GM18505 (cell line): ENCODE measurements around the gene ABLIM3.
A peak's percentile ranks its signal among the peaks of the same experiment; 100 is the strongest.

Source experiments
- ATAC-seq: cut with Tn5 transposase; IDR thresholded peaks from one replicate; pipeline ENCODE4 v1.9.1; 2021; ENCODE audit not compliant: unreplicated experiment
- POLR2A ChIP-seq: IDR thresholded peaks from 4 replicates; pipeline ENCODE4 v1.6.1; 2011; ENCODE audit warnings: borderline replicate concordance; ENCODE audit not compliant: insufficient read depth, insufficient read length; ENCODE audit errors: extremely low read depth

Gene ABLIM3

GRCh38 chr5:149239917-149240316, 98.6 kb downstream of the ABLIM3 start:
- no peak for ATAC-seq
- no peak for TF ChIP-seq POLR2A

DNA sequence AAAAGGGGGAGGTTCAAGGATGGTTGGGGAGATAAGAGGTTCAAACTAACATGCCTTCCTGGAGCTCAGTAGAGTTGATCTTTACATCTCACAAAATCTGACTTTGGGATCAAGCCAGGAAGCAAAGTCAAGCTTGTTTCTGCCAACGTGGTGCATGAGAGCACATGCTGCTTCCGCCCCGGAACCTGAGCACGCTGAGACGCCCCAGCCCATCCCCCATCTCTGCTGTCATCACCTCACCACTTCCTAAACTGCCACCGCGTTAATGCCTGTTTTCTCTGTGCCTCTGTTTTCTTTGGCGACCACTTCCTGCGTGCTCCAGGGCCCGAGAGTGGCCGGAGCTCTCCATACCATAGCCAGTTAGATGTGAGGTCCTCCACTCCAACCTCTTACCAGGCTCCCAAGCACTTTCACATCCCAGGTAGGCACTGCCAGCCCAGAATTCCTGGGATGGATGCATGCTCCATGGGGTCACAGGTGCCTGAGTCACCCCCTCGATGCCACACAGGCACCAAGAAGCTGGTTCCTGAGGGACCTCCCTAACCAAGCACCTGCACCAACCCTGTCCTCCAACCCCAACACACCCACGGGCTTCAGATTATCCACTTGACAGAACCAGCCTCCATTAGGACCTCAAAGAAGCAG, 99.2 kb downstream of the ABLIM3 start:
- no peak for TF ChIP-seq POLR2A
- ATAC-seq, result no peak

- TF ChIP-seq POLR2A, result no peak
- ATAC-seq, result no peak
These were observed 101.0 kb downstream of the ABLIM3 start for GRCh38 chr5:149242339-149242738.

- no peak for ATAC-seq
- no peak for TF ChIP-seq POLR2A
These were observed 105.6 kb downstream of the ABLIM3 start for GRCh38 chr5:149246906-149247305.

GRCh38 chr5:149247726-149248125, 106.4 kb downstream of the ABLIM3 start:
- no peak for ATAC-seq
- TF ChIP-seq POLR2A, result no peak

DNA sequence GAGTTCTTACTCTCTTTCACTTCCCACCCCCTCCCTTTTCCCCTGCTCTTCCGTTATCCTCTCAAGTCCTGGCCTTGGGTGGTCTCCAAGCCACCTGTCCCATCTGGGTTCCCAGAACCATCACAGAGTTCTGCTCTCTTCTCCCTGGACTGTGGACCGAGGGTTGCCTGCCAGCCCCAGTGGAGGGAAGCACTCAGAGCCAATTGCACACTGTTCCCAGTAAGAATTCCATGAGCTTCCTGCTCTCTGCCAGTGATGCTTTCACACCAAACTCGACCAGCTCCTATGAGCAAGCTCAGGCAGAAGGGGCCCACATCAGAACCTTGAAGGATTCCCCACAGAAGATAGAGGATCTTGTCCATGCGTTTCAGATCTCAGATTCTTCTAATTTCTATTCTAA, 110.3 kb downstream of the ABLIM3 start:
- no peak for ATAC-seq
- no peak for TF ChIP-seq POLR2A

DNA sequence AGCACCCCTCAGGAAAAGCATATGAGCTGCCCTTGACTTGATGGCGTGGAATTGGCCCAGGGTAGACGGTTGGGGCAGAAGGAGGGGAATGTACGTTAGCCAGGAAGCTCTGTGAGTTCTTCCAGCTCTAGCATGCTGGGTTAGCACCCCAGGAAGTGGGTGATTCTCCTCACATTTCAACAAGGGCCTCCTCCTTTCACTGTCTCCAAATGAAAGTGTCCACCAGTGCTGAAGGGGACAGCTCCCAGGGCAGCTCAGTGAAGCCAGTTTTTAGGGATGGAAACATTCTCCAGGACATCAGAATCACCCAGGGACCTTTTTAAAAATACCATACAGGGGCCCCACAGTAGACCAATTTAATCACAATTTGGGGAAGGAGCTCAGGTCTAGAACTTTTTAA, 113.2 kb downstream of the ABLIM3 start:
- no peak for ATAC-seq

DNA sequence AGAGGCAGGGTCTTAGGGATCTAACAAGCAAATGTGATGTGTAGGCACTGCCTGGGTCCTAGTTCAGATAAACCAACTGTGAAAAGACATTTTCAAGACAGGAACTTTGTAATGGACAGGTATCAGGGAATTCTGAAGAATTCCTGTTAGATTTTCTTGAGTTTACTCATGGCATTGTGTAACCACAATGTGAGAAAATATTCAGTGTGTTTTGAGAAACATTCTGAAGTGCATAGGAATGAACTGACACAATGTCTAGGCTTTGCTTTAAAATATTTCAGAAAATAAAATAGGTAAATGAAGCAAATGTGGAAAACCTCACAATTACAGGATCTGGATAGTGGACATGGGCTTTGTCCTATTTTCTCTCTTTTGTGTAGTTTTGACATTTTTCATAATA, 115.2 kb downstream of the ABLIM3 start:
- no peak for ATAC-seq
- no peak for TF ChIP-seq POLR2A

More for the DNA sequence above, 113.2 kb downstream of the ABLIM3 start:
- TF ChIP-seq POLR2A, result no peak

DNA sequence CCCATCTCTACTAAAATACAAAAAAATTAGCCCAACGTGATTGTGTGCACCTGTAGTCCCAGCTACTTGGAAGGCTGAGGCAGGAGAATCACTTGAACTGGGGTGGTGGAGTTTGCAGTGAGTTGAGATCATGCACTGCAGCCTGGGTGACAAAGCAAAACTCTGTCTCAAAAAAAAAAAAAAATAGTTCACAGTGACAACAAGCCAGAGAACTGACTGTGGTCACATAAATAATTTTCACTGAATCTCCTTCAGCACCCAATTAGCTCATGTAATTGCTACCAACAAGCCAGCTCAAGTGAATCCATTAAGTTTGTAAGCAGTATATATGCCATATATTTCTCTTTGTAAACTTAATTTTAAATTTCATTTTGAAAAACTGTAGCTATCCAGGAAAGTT, 115.8 kb downstream of the ABLIM3 start:
- TF ChIP-seq POLR2A, result no peak

DNA sequence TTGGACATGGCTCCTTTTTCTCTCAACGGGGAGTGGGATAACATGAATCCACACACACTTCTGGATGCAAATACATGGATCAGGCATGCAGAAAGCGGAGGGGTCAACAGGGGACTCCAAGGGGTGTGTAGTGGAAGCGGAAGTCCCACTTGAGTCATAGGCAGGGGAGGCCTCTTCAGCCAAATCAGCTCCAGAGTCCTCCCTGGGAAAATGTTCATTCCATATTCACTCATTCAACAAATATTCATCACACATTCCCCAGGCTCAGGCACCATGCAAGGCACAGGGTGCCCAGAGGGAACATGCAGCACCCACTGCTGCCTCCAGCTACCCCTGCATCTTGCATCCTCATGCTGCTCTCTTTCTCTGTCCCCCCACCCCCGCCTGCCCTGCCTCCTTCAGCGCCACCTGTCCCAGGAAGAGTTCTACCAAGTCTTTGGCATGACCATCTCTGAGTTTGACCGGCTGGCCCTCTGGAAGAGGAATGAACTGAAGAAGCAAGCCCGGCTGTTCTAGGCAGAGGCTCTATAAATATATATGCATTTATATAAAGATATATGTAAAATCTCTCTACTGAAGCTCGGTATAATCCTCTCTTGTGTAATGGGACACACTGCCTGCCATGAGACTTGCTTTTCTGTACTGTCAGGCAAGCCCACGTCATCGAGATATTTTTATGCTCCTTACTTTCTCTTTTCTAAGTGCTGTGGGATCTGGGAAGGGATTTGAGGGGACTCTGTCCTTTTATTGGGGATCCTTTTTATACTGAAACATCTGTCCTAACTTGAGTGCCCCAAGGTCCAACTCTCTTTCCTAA, 116.8 kb downstream of the ABLIM3 start:
- no peak for TF ChIP-seq POLR2A
- no peak for ATAC-seq

More for the DNA sequence above, 115.8 kb downstream of the ABLIM3 start:
- no peak for ATAC-seq

GRCh38 chr5:149260761-149261160, 119.5 kb downstream of the ABLIM3 start:
- no peak for ATAC-seq
- TF ChIP-seq POLR2A, result no peak

GRCh38 chr5:149261246-149261645, 120.0 kb downstream of the ABLIM3 start:
- TF ChIP-seq POLR2A, result no peak
- ATAC-seq, result no peak

DNA sequence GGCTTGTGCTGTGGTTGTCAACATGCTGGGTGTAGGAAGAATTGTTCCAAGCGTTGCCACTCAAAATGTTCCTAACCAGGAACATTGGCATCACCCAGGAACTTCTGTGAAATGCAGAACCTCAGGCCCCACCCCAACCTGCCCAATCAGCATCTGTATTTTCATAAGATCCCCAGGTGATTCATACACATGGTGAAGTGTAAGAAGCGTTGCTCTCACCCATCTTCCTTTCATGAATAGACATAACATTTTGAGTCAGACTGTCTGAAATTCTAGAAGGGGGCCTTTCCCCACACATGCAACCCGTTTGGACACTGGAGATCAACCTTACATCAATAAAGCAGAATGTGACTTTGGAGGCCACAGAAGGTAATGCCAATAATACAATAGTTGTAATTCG, 121.0 kb downstream of the ABLIM3 start:
- TF ChIP-seq POLR2A, result no peak

GRCh38 chr5:149264439-149265067, 123.3 kb downstream of the ABLIM3 start:
- ATAC-seq, result peak; percentile 92
- TF ChIP-seq POLR2A, result no peak

More for the DNA sequence above, 121.0 kb downstream of the ABLIM3 start:
- no peak for ATAC-seq

GRCh38 chr5:149265068-149265465, 123.8 kb downstream of the ABLIM3 start:
- no peak for ATAC-seq
- TF ChIP-seq POLR2A, result no peak

DNA sequence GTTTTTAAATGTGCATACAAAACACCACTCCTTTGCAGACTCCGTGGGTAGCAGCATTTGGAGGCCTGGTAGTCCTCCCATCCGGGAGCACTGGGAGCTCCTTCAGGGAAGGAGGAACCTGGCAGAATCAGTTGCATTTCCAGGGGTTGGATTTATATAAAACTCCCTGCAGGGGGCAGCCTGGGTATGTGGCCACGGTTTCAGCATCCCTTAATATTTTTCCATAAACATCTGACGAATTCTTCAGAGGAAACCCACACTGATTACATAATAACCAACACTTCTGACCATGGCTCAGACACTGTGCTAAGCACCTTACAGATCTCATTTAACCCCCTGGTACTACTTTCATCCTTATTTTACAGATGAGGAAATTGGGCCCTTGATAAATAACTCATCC, 124.3 kb downstream of the ABLIM3 start:
- no peak for ATAC-seq
- no peak for TF ChIP-seq POLR2A
